Measurements from ENCODE around the gene KIF14.
A peak's percentile ranks its signal among the peaks of the same experiment; 100 is the strongest.
"Not testable (repeated sequence)": the region's sequence is repeated elsewhere in the genome, so short reads cannot be mapped to it uniquely, and the experiment has no call there.

Gene KIF14

DNA sequence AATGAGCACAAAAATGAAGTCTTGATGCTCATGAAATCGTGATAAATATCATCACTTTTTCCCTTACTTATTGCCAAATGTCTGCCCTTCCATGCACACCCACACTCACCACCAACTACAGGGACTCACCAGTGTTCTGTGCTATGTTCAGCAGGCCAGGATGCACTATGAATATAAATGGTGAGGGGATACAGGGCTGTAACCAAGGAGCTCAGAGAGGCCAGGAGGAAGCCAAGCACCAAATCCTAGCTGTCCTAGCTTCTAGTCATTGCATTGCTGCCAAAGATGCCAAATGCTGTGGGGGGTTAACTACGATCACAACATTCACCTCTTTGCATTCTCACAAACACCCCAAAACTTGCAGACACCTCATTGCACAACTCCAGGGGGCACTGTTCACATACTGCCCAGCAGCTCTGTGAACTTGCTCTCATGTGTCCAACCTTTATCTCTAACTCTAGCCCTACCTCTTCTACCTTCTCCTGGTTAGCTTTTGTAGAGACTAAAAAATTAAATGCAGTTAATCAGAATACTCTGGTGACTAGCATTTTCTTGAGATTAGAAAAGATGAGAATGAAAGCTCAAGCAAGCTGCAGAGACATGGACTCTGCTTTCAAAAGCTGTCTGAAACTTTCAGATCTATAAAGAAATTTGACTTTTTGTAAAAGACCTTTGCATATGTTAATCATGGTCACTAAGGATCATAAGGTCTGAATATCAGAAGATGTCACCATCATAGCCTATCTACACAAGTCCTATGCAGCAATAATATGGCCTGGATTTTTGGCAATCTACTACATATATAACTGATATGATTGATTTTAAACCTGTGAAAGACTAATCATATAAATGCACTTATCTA lies 13.9 kb upstream of the KIF14 start:
- DNase-seq (ENCODE audit: low read depth), result no peak

DNA sequence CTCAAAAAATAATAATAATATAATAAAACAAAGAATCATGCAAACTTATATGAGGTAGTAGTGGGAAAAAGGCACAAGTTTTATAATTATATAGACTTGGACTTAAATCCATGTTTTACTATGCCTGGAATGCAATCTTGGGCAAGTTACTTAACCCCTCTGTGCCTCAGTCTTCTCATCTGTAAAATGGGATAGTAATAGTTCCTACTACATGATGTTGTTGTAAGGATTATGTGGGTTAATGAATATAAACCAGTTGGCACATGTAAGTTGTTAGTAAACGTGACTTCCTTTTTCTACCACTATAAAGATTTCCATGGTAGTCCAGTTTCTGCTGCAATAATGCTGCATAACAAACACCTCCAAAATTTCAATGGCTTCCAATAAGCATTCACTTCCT lies 10.8 kb upstream of the KIF14 start:
- no peak for DNase-seq (ENCODE audit: low read depth)

DNA sequence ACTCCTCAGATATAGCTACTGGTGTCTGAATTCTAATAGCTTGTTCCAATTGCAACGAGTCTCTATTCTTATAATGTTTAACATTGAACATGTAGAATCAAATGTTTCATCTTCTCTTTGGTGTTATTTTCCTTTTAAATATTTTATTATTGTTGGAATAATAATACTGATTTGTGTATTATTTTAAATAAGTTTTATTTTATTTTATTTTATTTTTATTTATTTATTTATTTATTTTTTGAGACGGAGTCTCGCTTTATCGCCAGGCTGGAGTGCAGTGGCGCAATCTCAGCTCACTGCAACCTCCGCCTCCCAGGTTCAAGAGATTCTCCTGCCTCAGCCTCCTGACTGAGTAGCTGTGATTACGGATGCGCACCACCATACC lies 10.0 kb upstream of the KIF14 start:
- DNase-seq (ENCODE audit: low read depth), result not testable (repeated sequence)

DNA sequence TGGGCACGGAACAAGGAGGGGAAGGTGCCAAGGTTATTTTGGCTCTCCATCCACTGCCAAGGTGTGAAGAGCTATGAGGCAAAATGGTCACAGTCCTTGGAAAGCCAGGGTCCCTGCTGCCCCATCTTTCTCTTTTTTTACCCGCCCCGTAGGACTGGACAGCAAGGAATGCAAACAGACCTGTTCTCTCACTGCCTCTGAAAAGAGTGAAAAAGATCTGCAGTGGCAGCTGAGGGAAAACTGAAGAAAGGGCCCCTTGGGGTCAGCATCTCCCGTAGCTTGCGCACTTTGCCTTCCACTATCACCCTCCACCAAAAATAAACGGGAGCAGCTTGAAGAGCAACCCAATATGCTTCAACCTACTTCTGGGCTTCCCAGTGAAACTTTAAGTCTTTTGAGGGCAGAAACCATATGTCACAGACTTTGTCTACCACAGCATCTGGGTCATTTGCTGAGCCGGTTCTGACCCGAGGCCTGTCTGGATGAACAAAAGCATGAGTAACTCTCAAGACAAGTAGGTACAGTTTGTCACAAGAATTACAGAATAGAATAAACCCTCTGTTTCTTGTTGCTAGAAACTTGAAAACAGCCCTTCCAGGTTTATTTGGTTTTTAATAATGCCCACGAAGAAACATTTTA lies 9.4 kb upstream of the KIF14 start:
- no peak for DNase-seq (ENCODE audit: low read depth)

DNA sequence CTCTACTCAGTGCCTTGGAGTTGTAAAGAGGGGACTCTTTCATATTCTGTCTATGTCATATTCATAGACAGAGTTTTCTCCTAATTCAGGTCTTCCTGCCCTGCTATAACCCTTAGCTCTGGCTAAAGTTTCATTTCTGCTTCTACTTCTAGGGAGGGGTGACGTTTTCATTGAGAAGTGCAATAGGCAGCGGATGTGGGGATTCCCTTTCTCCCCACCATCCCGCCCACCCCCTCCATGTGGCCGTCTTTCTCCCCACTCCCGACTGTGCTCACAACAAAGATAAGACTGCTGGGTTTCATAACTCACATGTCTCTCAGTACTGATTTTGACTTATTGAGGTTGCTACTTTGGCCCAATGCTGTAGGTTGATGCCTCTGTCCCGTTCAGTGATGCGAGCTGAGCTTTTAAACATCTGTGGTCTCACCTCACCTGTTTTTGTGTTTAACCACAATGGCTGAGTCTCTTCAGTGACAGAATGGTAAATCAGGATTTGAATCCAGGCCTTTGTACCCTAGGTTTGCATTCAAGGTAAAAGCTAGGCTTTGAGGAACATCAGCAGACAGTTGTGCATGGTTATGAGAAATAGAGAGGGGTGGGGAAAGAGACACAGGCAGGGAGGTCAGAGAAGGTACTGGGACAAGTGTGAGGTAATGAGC lies 7.8 kb upstream of the KIF14 start:
- DNase-seq (ENCODE audit: low read depth), result no peak

DNA sequence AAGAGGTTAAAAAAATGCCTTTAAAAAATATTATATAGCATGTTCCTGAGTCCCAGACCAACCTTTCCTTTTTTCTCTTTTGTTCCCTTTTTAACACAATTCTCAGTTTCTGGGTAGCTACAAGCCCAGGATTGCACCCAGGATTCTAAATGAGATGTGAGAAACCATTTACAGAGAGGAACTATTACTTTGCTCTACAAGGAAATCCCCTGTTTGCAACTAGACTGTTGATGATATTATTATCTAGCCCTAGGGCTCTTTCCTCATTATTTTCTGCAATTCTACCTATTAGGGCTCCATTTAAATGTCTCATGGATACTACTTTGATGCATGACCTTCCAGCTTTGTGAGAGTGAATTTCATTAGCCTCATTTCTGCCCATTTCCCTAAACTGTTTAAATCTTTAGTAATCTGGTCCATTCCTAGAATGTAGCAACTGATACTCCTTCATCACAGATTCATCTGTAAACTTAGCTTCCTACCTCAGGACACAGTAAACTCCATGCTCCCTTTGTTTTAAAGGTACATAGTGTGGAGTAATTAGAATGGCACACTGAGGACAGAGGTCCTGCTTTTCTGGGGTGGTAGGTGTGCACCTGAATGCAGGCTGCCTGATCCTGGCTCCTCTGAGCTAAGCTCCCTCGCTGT lies 7.1 kb upstream of the KIF14 start:
- DNase-seq (ENCODE audit: low read depth), result no peak

DNA sequence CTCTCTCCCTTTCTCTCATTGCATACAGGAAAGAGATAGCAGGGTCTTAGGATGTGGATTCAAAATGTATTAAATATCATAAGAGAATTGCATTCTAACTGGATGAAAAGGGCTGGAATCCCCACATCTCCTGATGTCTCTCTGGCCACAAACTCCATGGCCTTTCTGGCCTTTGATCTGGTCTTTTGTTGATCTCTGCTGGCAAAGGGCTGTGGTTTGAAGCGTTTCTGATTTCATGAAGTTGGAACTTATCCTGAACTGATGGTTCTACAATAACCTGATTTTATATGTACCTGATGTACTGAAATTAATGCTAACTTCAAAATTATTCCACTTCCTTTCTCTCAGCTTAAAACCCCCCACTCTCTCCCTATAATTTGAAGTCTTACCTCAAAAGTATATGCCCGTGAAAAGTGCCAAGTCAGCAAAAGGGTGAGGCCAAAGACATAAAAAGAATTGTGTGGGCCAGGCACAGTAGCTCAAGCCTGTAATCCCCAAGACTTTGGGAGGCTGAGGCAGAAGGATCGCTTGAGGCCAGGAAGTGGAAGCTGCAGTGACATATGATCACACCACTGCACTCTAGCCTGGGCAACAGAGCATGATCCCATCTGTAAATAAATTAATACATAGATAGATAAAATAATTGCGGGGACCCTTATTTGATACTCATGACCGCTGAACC lies 6.4 kb upstream of the KIF14 start:
- DNase-seq (ENCODE audit: low read depth), result no peak

DNA sequence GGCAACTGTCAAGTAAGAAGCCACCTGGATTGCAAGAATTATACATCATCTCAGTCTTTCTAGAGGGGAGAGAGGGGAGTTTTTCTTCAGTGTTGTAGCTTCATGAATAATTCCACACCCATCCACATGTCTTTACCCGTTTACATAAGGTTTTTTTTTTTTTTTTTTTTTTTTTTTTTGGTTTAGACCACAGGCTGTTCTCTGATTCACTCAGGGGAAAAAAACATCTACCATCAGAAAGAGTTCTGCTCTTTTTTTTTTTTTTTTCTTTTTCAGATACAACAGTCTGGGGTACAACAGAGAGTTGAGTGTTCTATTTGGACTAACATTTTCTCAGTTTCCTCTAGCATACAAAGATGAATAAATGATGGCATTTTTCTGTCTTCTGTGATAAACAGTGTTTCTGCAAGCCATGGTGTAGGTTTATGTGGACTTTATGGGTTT lies 4.9 kb upstream of the KIF14 start:
- DNase-seq (ENCODE audit: low read depth), result no peak

DNA sequence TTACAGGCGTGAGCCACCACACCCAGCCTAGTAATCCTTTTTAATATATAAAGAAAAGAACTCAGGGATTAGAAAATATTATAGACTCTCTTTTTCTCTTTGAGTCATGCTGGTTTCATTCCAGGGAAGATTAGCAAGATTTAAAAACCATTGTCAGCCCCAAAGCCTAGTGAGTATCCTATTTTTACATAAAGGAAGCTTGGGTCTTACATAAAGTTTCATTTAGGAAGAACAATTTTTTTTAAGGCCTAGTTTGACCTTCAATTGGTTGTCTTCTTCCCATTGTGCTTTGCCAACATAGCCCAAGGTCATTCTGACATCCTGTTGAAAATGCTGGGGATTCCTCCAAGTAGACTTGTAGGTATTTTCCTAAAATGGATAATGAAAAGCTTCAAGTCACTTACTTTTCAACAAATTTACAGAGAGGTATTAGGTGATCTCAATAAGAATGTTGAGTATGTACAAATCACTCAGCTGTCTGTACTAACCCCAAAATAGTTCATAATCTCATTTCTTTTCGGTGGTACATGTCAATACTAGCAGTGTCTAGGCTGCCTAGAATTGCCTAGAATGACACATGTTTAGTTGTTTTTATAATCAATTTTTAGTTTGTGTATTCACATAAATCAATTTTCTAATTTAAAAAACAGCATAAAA lies 4.3 kb upstream of the KIF14 start:
- no peak for DNase-seq (ENCODE audit: low read depth)

DNA sequence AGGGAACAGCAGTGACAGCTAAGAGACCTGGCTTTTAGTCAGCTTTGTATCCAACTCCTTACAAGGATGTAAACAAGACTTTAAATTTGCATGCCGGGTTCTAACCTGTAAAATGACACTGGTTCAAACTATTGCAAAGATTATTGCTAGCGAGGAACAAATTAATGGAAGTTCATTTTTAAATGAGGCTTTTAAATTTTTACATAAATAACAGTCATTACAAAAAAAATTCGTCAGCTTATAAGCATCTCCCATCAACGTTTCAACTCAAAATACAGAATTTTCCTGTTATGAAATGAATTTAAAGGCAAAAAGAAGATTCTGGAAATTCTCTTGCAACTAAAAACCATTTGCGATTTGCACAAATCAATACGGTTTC lies 668 bp downstream of the KIF14 start:
- no peak for DNase-seq (ENCODE audit: low read depth)

DNA sequence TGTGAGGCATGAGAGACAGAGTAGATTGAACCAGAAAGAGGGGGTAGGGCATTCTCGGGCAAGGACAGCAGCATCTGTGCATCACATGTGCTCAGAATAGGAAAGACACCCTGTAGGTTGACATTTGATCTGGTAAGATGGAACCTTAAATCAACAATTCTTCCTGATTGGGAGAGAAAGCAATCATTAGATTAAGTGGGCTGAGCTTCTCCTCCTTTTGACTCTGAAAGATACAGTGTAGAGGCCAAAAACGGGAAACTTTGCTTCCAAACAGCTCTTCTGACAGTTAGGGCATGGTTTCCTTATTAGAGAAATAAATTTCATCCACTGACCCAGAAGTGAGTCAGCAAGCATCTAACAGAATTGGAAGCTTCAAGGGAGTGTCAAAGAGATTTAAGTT lies 9.7 kb downstream of the KIF14 start:
- DNase-seq (ENCODE audit: low read depth), result peak; percentile 9

DNA sequence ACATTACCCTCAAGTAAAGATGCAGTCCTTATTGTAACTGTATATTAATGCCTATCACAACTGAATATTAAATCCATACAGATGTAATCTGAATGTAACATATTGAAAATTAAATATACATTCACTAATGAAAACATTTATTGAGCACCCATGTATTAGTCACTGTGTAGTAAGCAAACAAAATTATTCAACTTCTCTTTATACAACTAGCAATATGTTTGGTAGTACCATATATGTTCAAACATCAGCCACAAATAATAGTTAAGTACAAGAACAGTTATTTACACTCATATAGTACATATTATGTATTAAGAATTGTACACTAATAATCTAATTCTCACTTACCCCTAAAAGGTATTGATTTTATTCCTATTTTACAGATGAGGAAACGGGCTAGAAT lies 17.9 kb downstream of the KIF14 start:
- no peak for DNase-seq (ENCODE audit: low read depth)

DNA sequence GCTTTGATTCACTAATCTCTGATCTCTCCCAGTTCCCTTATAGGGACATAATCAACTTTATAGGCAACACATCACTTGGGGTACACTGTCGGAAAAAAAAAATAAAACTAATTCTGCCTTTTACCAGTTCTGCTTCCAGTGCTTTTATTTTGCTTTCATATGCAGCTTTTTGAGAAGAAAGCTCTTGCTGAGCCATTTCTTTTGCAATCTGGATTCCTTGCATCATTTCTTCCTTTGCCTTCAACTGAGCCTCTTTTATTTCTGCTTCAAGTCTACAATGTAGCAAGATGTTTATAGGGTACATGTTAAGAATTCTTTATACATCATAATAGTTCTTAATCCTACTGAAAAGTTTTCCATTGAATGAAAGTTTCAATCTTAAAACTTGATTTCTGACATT lies 30.6 kb downstream of the KIF14 start:
- no peak for DNase-seq (ENCODE audit: low read depth)

DNA sequence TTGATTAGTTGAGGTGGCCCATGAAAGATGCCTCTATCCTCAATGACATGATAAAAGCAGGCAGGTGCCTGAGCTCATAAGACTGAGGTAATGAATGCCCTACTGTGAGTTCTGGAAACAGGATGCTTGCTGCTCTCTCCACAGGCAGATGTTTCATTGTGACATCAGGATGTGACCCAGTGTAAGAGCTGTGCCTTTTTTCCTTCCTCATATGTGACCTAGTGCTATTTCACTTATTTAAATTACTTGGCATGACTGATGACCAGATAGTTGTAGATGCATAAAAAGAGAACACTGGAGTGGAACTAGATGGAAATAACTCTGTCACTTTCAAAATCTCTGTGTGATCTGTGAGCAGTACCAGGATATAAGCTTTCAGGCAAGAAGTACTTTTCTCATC lies 31.9 kb downstream of the KIF14 start:
- no peak for DNase-seq (ENCODE audit: low read depth)

DNA sequence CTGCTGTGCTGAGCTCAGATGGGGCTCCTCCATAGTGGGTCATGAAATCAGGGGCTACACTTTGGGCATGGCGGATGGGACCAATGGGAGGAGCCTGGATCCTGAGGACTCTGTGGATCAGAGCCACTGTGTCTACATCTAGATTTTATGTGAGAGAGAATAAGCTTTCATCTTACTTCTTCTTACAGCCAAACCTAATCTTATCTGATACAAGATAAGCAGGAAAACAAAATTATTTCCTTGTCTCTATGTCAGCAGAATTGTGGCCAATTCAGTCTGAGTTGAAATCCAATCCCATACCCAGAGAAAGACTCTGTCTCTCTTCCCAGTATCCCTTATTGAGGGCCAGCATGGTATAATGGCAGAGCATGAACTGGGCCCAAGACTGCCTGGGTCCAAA lies 56.2 kb downstream of the KIF14 start:
- no peak for DNase-seq (ENCODE audit: low read depth)

DNA sequence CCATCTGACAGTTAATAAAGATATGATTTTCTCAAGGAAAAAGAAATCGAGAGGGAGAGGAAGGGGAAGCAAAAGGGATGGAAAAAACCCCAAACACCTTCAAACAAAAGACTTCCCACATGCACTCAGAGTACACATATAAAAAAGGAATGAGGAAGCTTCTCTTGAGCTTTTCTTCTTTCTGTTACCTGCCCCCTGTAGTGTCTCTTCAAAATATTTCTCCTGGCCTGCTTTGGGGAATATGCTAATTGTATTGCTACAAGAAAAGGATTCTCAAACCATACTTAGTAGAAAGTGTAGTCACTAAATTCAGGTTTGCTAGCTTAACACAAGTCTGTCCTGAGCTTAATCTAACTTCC lies 58.7 kb downstream of the KIF14 start:
- DNase-seq (ENCODE audit: low read depth), result no peak

DNA sequence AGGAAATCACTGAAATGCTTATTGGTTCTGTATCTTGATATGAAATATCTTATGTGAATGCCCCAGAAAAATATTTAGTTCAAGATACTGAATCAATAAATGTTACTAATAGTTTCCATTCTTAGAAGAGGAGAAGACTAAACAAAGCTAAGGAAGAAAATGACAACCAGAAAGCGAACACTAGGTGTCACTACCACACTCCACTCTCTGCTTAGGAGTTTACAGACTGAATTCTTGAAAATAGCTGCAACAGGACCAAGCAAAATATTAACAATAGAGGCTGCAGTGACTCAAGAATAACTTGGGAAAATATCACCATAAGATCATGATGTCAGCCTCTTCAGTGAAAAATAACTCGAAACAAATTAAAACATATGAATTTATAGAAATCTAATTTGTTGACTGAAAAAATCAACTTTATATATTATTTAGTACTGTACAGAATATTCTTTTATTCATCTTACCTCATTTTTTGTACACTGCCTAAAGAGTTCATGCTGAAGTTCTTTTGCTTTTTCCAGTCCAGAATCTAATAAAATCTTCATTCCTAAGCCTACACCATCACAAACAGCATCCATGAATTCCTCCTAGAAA lies 61.6 kb downstream of the KIF14 start:
- peak; percentile 34 for DNase-seq (ENCODE audit: low read depth)

DNA sequence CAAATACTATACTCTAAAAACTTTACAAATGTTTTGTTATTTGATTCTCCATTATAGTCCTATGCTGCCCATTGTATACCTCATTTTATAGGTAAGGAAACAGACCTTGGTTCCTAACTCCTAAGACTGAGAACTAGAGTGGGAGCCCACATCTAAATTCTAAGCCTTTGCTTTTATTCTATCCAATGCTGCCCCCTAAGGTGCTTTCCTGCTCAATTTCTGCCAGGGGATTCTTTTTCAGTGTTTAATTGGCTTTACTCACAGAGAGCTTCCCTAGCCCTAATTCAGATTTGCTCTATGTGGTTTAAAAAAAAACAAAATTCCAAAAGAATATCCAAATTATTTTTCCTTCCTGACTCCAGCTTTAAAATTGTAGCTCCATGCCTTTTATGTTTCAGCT lies 64.5 kb downstream of the KIF14 start:
- DNase-seq (ENCODE audit: low read depth), result no peak

DNA sequence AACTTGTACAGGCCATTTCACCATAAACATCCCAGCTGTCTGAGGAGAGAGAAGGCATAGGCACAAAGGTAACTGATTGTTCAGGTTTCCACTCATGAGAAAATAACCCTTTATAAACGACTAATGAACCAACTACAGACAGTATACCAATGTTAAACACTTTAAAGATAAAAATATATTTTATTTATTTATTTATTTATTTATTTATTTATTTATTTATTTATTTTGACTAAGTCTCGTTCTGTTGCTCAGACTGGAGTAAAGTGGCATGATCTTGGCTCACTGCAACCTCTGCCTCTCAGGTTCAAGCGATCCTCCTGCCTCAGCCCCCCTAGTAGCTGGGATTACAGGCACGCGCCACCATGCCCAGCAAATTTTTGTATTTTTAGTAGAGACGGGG lies 67.8 kb downstream of the KIF14 start:
- not testable (repeated sequence) for DNase-seq (ENCODE audit: low read depth)

DNA sequence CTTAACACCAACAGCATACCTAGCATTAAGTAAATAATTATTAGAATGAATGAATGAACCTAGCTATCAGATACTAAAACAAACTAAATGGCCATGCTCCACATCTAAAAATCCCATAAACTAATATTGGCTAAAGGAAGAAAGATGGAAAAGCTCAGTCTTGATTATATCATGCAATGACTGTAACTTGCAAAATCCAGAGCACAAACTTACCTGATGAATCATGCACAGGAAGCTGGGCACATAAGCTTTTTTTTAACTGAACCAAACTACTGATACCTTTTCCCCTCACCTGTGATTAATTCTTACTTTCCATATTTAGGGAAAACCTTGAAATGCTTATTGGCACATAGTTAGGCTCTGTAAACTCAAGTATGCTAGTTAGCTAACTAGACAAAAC lies 70.2 kb downstream of the KIF14 start:
- DNase-seq (ENCODE audit: low read depth), result peak; percentile 14

DNA sequence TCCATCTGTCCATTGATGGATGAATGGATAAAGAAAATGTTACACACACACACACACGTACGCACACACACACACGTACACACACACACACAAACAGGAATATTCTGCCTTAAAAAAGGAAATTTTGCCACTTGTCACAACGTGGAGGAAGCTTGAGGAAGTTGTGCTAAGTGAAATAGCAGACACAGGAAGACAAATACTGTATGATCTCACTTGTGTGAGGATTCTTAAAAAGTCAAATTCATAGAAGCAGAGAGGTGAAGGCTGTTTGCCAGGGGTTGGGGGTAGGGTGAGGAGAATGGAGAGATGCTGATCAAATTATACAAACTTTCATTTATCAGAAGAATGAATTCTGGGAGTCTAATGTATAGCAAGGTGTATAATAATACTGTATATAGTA lies 73.2 kb downstream of the KIF14 start:
- DNase-seq (ENCODE audit: low read depth), result no peak

All from HS-5 (cell line).